ENCODE data around the gene REC8. TPM values are rescaled to one million over a fixed set of nuclear protein-coding genes. Genes with fewer than 3 reads are reported as not detected.
A peak's percentile ranks its signal among the peaks of the same experiment; 100 is the strongest.

Gene REC8
- total and polyA plus RNA-seq, 9 donors, result 4.9 to 75.4 (median 8.1) TPM

DNA sequence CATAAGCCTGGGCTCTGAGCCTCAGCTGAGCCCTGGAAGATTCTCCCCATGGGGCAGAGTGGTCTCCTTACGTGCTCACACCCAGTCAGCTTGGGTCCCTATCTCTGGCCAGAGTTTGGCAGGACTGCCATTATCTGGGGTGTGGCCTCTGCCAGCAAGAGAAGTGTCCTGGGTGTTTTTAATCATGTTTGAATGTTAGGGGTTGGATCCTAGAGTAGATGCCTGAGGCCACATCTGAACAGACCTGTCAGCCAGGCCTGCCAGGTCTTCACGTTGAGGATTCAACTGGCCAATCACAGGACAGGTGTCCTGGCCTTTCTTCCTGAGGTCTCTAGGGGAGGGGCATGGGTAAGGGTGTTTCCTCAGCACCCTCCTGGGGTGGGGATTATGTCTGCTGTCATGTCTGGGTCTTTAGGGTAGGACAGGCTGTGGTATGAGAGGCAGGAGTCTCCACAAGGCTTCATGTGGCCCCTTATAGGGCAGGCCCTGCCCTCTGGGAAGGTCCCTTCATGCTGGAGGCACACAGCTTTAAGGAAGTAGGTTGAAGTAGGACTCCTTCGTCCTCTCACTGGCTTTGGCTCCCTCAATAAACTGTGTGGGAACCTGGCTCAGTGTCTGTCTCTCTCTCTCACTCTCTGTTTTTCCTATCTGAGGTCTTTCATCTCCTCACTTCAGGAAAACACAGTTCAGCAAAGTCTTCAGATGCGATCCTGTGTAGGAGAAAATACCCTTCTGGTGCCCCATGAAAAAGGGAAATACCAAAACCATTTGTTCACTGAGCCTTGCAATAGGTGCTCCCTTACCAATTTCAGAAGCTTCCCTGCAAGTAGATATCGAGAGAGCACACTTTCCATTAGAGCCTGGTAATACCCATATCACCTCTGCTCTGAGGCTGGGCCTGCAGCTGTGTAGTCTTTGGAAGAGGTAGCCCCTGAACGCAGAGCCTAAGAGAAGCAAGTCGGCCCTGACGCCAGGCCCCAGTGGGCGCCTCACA, 48.2 kb upstream of the REC8 start:
- TF ChIP-seq EP300 (IDR thresholded peaks at IDR 0.05), result no peak
- no peak for TF ChIP-seq POLR2A (IDR thresholded peaks at IDR 0.05)
- TF ChIP-seq, protein P1, sequence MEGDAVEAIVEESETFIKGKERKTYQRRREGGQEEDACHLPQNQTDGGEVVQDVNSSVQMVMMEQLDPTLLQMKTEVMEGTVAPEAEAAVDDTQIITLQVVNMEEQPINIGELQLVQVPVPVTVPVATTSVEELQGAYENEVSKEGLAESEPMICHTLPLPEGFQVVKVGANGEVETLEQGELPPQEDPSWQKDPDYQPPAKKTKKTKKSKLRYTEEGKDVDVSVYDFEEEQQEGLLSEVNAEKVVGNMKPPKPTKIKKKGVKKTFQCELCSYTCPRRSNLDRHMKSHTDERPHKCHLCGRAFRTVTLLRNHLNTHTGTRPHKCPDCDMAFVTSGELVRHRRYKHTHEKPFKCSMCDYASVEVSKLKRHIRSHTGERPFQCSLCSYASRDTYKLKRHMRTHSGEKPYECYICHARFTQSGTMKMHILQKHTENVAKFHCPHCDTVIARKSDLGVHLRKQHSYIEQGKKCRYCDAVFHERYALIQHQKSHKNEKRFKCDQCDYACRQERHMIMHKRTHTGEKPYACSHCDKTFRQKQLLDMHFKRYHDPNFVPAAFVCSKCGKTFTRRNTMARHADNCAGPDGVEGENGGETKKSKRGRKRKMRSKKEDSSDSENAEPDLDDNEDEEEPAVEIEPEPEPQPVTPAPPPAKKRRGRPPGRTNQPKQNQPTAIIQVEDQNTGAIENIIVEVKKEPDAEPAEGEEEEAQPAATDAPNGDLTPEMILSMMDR (IDR thresholded peaks at IDR 0.05), result no peak
- Histone ChIP-seq H3K36me3 (peaks cover 3% of the 10 kb centered on the region), H3K9me3 (no peaks in the 10 kb centered on the region), H3K27ac (no peak overlapping the region), H3K27me3 (no peaks in the 10 kb centered on the region), H3K4me1 (ENCODE audit: insufficient read depth) (no peaks in the 10 kb centered on the region), H3K4me3 (no peak overlapping the region)
- peak in 1 of 5 donors; percentile 17 for DNase-seq
- 84 to 90% (median 85%) methylated on average over 9 of the region's 9 CpGs for WGBS, 3 donors
- intact Hi-C loops (cut with DNase I), result no loop called here

DNA sequence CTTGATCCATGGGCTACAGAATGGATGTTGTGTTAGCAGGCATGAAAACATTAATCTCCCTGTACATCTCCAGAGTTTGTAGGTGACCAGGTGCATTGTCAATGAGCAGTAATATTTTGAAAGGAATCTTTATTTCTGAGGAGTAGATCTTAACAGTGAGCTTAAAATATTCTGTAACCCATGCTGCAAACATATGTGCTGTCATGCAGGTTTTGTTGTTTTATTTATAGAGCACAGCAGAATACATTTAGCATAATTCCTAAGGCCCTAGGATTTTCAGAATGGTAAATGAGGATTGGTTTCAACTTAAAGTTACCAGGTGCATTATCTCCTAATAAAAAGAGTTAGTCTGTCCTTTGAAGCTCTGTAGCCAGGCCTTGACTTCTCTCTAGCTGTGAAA, 44.9 kb upstream of the REC8 start:
- no peaks in the 10 kb centered on the region for H3K36me3 ChIP-seq
- H3K4me1 ChIP-seq (ENCODE audit: insufficient read depth), result no peaks in the 10 kb centered on the region
- intact Hi-C loops (cut with DNase I), result no loop called here
- no peak for DNase-seq
- no peaks in the 10 kb centered on the region for H3K9me3 ChIP-seq
- H3K4me3 ChIP-seq, result no peak overlapping the region
- no peak overlapping the region for H3K27ac ChIP-seq
- TF ChIP-seq EP300 (IDR thresholded peaks at IDR 0.05) (no peak), POLR2A (IDR thresholded peaks at IDR 0.05) (no peak)
- TF ChIP-seq, protein P1 (IDR thresholded peaks at IDR 0.05), result no peak
- H3K27me3 ChIP-seq, result no peaks in the 10 kb centered on the region

DNA sequence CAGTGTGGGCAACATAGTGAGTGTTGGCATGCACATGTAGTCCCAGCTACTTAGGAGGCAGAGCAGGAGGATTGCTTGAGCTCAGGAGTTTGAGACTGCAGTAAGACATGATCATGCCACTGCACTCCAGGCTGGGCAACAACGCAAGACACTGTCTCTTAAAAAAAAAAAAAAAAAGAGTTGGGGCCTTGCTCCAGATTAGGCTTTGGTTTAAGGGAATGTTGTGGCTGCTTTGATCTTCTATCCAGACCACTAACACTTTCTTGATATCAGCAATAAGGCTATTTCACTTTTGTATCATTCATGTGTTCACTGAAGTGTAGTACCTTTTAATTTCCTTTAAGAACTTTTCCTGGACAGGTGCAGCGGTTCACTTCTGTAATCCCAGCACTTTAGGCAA, 44.2 kb upstream of the REC8 start:
- H3K4me3 ChIP-seq, result no peak overlapping the region
- TF ChIP-seq EP300 (IDR thresholded peaks at IDR 0.05) (no peak), POLR2A (IDR thresholded peaks at IDR 0.05) (no peak)
- TF ChIP-seq, protein P1 (IDR thresholded peaks at IDR 0.05), result no peak
- H3K9me3 ChIP-seq, result no peaks in the 10 kb centered on the region
- intact Hi-C loops (cut with DNase I), result no loop called here
- no peaks in the 10 kb centered on the region for H3K36me3 ChIP-seq
- H3K4me1 ChIP-seq (ENCODE audit: insufficient read depth), result no peaks in the 10 kb centered on the region
- WGBS, 3 donors, result 73 to 84% (median 77%) methylated on average over 2 of the region's 2 CpGs
- no peak for DNase-seq
- no peaks in the 10 kb centered on the region for H3K27me3 ChIP-seq
- H3K27ac ChIP-seq, result no peak overlapping the region

DNA sequence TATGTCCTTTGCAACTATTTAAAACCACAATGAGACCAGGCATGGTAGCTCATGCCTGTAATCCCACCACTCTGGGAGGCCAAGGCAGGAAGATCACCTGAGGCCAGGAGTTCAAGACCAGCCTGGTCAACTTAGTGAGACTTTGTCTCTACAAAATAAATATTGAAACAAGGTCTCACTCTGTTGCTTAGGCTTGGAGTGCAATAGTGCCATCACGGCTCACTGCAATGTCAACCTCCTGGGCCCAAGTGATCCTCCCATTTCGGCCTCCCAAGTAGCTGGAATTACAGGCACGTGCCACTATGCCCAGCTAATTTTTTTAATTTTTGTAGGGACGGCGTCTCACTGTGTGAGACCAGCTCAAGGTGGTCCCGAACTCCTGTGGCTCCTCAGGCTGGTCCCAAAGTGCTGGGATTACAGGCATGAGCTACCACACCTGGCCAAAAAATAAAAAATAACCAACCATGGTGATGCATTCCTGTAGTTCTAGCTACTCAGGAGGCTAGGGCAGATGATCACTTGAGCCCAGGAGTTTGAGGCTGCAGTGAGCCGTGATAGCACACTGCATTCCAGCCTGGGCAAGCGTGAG, 42.4 kb upstream of the REC8 start:
- WGBS, 3 donors, result 91 to 94% (median 93%) methylated on average over 8 of the region's 8 CpGs
- H3K4me1 ChIP-seq (ENCODE audit: insufficient read depth), result no peaks in the 10 kb centered on the region
- H3K27me3 ChIP-seq, result no peaks in the 10 kb centered on the region
- intact Hi-C loops (cut with DNase I), result no loop called here
- H3K36me3 ChIP-seq, result no peaks in the 10 kb centered on the region
- DNase-seq, result peak in 1 of 5 donors; percentile 19
- no peak overlapping the region for H3K27ac ChIP-seq
- H3K9me3 ChIP-seq, result no peaks in the 10 kb centered on the region
- no peak overlapping the region for H3K4me3 ChIP-seq
- no peak for TF ChIP-seq POLR2A (IDR thresholded peaks at IDR 0.05)
- TF ChIP-seq, protein P1 (IDR thresholded peaks at IDR 0.05), result no peak
- no peak for TF ChIP-seq EP300 (IDR thresholded peaks at IDR 0.05)

Data from ovary (tissue), 9 donors.